CD4-positive, alpha-beta T cell treated with Interleukin-10 for 1 hour (primary cell): ENCODE data around the gene UMAD1.
A peak's percentile ranks its signal among the peaks of the same experiment; 100 is the strongest.
"Not testable (repeated sequence)": the region's sequence is repeated elsewhere in the genome, so short reads cannot be mapped to it uniquely, and the experiment has no call there.

Source experiments
- DNase-seq: peaks from one replicate; pipeline ENCODE4 v3.0.0-alpha.2; 2020

The UMAD1 gene

DNA sequence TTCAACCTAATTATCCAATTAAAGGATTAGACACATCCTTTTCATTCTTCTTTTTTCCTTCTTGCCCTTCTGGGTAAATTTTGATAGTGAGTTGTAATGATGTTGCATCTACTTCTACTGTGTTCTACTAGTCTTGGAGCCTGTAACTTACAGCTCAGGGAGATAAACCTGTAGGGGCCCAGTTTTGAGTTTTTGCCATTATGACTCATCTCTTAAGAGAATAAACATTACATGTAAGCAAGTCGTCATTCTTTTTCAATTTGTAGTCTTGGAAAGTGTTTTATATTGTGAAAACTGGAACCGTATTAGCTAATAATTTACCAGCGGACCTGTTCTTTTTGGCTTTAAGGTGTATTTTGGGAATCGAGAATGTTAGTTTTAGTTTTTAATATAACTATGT is 167.6 kb downstream of the UMAD1 start:
- no peak for DNase-seq

- DNase-seq, result no peak
Measured at GRCh38 chr7:7808626-7809025, 168.1 kb downstream of the UMAD1 start.

DNA sequence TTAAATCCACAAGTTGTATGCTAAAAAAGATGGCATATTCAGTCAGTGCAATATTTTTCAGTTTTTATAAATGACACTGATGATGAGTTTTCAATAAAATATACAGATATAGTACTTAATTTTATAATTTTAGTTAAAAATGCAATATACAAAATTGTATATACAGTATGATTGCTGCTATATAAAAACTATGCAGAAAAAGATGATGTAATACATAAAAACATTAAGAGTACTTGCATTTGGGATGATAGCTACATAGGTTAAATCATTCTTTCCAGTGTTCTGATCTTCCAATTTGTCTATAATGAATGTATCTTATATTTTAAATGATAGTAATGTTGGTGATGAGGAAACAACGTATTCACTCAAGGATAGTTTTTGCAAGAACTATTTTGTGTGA is 169.8 kb downstream of the UMAD1 start:
- DNase-seq, result no peak

- DNase-seq, result no peak
Measured at GRCh38 chr7:7810826-7811225, 170.3 kb downstream of the UMAD1 start.

GRCh38 chr7:7812112-7812511 is 171.6 kb downstream of the UMAD1 start:
- no peak for DNase-seq

GRCh38 chr7:7815395-7815794 is 174.8 kb downstream of the UMAD1 start:
- DNase-seq, result no peak

DNA sequence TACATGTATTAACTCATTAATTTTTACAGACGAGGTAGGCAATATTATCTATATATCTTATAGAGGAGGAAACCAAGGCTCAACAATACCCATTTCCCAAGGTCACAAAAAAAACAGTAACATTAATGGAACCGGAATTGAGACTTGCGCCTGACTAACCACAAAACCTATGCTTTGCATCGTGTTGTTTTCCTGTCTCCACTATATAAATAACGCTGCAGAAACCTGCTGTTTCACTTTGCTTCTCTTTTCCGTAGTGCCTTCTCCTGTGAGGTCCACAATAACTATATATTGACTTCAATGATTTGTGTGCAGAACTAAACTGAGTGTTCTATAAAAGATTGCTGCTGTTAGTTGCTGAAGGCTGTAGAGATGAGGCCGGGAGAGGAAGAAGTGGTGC is 175.5 kb downstream of the UMAD1 start:
- DNase-seq, result peak; percentile 46

DNA sequence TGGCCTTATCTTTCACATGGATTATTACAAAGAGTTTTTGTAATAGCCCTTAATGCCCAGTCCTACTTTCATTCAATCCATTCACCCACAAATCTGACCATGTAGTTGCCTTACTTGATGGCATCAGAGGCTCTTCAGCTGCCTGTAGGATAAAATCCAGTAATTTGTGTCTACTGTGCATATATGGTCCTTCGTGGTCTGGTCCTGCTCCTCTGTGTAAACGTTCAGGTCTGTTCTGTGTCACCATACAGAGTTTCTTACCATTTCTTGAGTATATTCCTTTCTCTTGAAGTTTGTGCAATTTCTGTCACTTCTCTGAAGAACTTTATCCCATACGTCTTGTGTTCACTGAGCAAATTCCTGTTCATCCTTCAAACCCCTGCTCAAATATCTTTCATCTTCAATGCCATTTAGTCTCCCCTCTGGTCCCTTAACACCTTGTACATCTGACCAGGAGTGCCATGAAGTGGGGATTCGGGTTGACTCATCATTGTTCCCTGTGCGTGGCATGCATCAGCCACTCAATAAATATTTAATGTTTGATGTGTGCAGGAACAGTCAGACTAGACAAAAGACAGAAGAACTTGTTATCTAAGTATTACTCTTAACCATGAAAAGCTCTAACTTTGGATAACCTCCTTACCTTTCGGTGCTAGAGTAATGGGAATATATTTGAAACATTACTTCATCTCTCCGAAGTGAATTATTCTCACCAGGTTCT is 176.4 kb downstream of the UMAD1 start:
- DNase-seq, result no peak

GRCh38 chr7:7817748-7818147 is 177.2 kb downstream of the UMAD1 start:
- peak; percentile 30 for DNase-seq

DNA sequence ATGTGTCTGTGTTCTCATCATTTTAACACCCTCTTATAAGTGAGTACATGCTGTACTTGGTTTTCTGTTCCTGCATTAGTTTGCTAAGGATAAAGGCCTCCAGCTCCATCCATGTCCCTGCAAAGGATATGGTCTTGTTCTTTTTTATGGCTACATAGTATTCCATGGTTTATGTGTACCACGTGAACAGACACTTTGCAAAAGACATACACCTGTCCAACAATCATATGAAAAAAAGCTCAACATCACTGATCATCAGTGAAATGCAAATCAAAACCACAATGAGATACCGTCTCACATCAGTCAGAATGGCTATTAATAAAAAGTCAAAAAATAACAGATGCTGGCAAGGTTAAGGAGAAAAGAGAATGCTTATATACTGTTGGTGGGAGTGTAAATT is 177.6 kb downstream of the UMAD1 start:
- DNase-seq, result not testable (repeated sequence)

- no peak for DNase-seq
Measured at GRCh38 chr7:7819442-7820247, 179.1 kb downstream of the UMAD1 start.

GRCh38 chr7:7820409-7820808 is 179.9 kb downstream of the UMAD1 start:
- no peak for DNase-seq

GRCh38 chr7:7820939-7821338 is 180.4 kb downstream of the UMAD1 start:
- no peak for DNase-seq

GRCh38 chr7:7821517-7821916 is 181.0 kb downstream of the UMAD1 start:
- no peak for DNase-seq

GRCh38 chr7:7825294-7825693 is 184.7 kb downstream of the UMAD1 start:
- not testable (repeated sequence) for DNase-seq

- DNase-seq, result no peak
Measured at GRCh38 chr7:7829667-7830066, 189.1 kb downstream of the UMAD1 start.

DNA sequence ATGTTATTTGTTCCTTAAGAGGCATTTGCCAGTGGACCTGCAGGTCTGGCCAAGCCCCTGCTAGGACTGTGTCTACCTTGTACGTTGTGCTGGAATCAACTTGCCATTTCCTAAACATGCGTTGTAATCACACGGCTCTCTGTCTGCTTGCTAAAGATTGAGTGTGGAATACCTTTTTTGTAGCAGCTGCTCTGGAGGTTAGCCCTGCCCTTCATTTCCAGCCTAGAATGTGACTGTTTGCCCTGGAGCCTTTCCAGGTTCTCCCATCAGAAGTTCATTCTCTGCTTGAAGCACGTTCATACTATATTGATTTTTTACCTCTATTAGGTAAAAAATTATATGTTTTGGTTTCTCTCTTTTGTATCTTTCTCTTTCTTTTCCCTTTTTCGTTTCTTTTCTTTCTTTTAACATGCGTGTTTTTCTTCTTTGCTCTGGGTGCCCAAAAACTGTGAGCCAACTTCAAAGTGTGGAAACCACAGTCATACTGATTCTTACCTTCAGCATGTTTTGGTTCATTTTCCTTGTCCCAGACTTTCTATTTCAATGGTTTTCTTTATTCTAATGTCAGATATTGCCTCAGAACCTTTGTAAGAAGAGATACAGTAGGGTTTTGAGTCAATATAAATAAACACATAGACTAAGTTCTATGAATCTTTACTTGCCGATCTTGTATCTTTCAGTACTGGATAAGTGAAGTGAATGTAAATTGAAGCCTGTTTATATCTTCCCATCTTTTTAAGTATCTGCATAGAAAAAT is 189.7 kb downstream of the UMAD1 start:
- no peak for DNase-seq

DNA sequence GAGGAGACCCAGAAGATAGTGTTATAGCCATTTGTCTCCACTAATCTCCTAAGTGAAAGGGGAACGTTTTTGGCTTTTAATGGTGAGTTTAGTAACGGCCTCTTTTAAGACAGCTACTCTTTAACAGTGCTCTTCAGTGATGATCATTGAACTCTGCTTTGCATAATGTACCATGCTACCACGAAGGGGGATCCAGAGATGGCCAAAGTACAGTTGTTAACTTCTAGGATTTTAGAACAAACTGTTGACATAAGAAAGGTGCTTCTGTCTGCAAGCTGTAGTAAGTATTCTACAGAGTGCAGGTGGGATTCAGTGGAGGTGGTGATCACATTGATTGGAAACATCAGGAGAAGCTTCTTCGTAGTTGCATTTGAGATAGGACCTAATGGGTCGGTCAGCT is 192.0 kb downstream of the UMAD1 start:
- DNase-seq, result no peak

DNA sequence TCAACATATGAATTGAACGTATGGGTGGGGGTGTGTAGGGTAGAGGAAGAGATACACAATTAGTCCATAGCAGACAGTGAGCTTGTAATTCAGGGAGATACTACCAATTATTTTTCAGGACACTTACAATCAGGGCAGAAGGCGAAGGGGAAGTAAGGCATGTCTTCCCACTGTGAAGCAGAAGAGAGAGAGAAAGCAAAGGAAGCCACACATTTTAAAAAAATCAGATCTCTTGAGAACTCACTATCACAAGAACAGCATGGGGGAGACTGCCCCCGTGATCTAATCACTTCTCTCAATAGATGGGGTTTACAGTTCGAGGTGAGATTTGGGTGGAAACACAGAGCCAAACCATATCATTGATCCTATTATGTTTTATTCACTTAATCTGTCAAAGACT is 194.2 kb downstream of the UMAD1 start:
- DNase-seq, result no peak

- DNase-seq, result no peak
Measured at GRCh38 chr7:7841027-7841426, 200.5 kb downstream of the UMAD1 start.

DNA sequence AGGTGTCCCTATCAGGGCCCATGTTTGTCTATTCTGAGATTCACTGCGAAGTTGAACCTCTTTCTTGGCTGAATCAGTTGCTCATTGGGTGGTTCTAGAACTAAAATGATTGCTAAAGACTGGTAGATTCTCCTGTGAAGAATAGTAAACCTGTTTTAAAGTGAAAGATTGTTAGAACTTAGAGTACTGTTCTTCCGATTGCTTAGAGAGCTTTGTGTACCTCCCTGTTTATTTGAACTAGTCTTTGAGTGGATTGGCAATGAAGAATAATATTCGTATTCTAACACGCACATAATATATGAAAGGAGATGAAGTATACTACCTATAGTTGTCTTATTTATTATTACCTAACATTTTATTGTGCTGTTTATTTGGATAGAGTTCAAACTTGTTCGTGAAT is 202.7 kb downstream of the UMAD1 start:
- DNase-seq, result no peak

DNA sequence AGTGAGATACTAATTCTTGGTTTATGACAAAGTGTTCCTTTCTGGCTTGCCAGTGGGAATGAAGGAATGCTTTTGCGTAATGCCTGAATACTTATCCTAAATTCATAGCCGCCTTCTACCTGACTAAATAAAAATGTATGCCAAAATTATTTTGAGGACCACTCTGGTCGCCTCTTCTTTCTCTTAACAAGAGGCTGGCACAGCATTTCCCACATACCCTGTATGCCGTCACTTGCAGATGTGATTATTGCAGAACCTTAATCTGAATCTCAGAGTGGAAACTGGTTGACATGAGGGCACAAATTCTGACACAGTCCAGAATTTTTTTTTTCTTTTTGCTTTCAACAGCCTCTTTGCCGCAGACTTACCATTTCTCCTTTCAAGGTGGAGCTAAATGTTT is 203.4 kb downstream of the UMAD1 start:
- DNase-seq, result no peak

GRCh38 chr7:7848246-7848645 is 207.7 kb downstream of the UMAD1 start:
- peak; percentile 7 for DNase-seq

GRCh38 chr7:7848892-7849291 is 208.3 kb downstream of the UMAD1 start:
- no peak for DNase-seq
